Measurements from ENCODE around the gene IGF2BP3.

IGF2BP3 gene

GRCh38 chr7:23422909-23423308 lies 47.4 kb downstream of the IGF2BP3 start:
- H3K4me1 ChIP-seq (ENCODE audit: control insufficient read depth, insufficient read depth, low read depth, low read length), result no peaks in the 10 kb centered on the region

DNA sequence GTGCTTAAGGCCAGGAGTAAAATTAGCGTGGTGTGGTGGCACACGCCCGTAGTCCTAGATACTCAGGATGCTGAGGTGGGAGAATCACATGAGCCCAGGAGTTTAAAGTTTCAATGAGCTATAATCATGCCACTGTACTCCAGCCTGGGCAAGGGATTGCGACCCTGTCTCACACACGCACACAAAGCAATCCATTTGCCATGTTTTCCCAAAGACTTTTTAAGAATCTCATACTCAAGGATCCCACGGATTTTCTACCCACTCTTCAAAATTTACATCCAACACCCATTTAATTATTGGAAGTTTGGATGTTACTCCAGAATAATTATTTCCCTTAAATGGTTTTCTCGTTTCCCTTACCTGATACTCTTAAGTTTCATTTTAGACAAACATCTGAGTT lies 47.9 kb downstream of the IGF2BP3 start:
- Histone ChIP-seq H2BK15ac (ENCODE audit: low read depth, poor library complexity, severe bottlenecking) (no peak overlapping the region), H3K14ac (ENCODE audit: low read length in 2 of 2) (no peak overlapping the region), H3K27me3 (ENCODE audit: control insufficient read depth in 1 of 2, insufficient read depth in 1 of 2, low read length in 2 of 2) (no peaks in the 10 kb centered on the region), H2BK120ac (ENCODE audit: low read depth, low read length) (no peak overlapping the region), H4K8ac (ENCODE audit: low read length) (peak overlapping the region; percentile 72), H4K91ac (ENCODE audit: low read length) (no peak overlapping the region), H3K9ac (ENCODE audit: low read length) (no peak overlapping the region), H3K4me3 (ENCODE audit: insufficient read depth in 1 of 2, low read depth in 1 of 2, low read length in 2 of 2) (no peak overlapping the region), H3K4me2 (ENCODE audit: low read length, poor library complexity, severe bottlenecking) (no peak overlapping the region), H3K4ac (ENCODE audit: low read depth in 1 of 2, low read length in 2 of 2) (no peak overlapping the region), H3K79me1 (replicated peaks; ENCODE audit: low read length, poor library complexity, severe bottlenecking) (peaks cover 10% of the 10 kb centered on the region), H2BK5ac (ENCODE audit: low read depth, low read length, poor library complexity, severe bottlenecking) (no peak overlapping the region), H3K23ac (ENCODE audit: low read length in 2 of 2) (no peak overlapping the region), H3K9me3 (ENCODE audit: control insufficient read depth, low read length) (no peaks in the 10 kb centered on the region), H2BK12ac (ENCODE audit: low read length in 2 of 2) (peak overlapping the region in 1 of 2 experiments; percentile 31), H2AK5ac (ENCODE audit: low read length, severe bottlenecking) (no peak overlapping the region), H3K4me1 (ENCODE audit: control insufficient read depth, insufficient read depth, low read depth, low read length) (no peaks in the 10 kb centered on the region), H2AFZ (ENCODE audit: low read depth, low read length) (no peak overlapping the region), H3K18ac (ENCODE audit: low read depth in 1 of 2, low read length in 2 of 2) (no peak overlapping the region), H3K36me3 (ENCODE audit: control insufficient read depth in 1 of 2, insufficient read depth in 2 of 2, low read depth in 1 of 2, low read length in 2 of 2) (no peaks in the 10 kb centered on the region), H3K27ac (ENCODE audit: low read length, poor library complexity, severe bottlenecking) (no peak overlapping the region)
- WGBS, result 90% methylated on average over 5 of the region's 7 CpGs
- no peak for DNase-seq

More at GRCh38 chr7:23422909-23423308, 47.4 kb downstream of the IGF2BP3 start:
- no peak for DNase-seq
- Histone ChIP-seq H4K91ac (ENCODE audit: low read length) (no peak overlapping the region), H3K9ac (ENCODE audit: low read length) (no peak overlapping the region), H2BK12ac (ENCODE audit: low read length in 2 of 2) (no peak overlapping the region), H2BK15ac (ENCODE audit: low read depth, poor library complexity, severe bottlenecking) (no peak overlapping the region), H3K36me3 (ENCODE audit: control insufficient read depth in 1 of 2, insufficient read depth in 2 of 2, low read depth in 1 of 2, low read length in 2 of 2) (no peaks in the 10 kb centered on the region), H2BK120ac (ENCODE audit: low read depth, low read length) (no peak overlapping the region), H3K4ac (ENCODE audit: low read depth in 1 of 2, low read length in 2 of 2) (no peak overlapping the region), H3K18ac (ENCODE audit: low read depth in 1 of 2, low read length in 2 of 2) (no peak overlapping the region), H3K14ac (ENCODE audit: low read length in 2 of 2) (no peak overlapping the region), H3K4me2 (ENCODE audit: low read length, poor library complexity, severe bottlenecking) (no peak overlapping the region), H3K9me3 (ENCODE audit: control insufficient read depth, low read length) (no peaks in the 10 kb centered on the region), H2AFZ (ENCODE audit: low read depth, low read length) (no peak overlapping the region), H3K27me3 (ENCODE audit: control insufficient read depth in 1 of 2, insufficient read depth in 1 of 2, low read length in 2 of 2) (no peaks in the 10 kb centered on the region), H3K79me1 (replicated peaks; ENCODE audit: low read length, poor library complexity, severe bottlenecking) (peaks cover 10% of the 10 kb centered on the region), H4K8ac (ENCODE audit: low read length) (peak overlapping the region; percentile 69), H2AK5ac (ENCODE audit: low read length, severe bottlenecking) (no peak overlapping the region), H3K4me3 (ENCODE audit: insufficient read depth in 1 of 2, low read depth in 1 of 2, low read length in 2 of 2) (no peak overlapping the region), H3K27ac (ENCODE audit: low read length, poor library complexity, severe bottlenecking) (no peak overlapping the region), H2BK5ac (ENCODE audit: low read depth, low read length, poor library complexity, severe bottlenecking) (no peak overlapping the region), H3K23ac (ENCODE audit: low read length in 2 of 2) (no peak overlapping the region)
- WGBS, result 92% methylated on average over 10 of the region's 10 CpGs

DNA sequence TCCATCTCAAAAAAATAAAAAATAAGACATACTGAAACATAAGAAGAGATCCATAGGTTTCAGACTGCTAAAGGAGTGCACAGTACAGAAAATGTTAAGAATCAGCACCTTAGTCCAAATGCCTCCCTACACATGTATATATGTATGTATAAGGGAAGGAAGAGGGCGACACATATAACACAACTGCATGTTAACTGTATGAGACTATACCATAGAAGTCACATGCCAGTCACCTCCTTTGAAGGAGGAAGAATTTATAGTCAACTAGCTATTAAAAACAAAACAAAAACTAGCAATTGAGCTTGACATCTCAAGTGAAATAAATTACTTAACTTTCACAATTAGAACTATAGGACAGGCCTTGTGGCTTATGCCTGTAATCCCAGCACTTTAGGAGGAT lies 50.4 kb downstream of the IGF2BP3 start:
- Histone ChIP-seq H3K4ac (ENCODE audit: low read depth in 1 of 2, low read length in 2 of 2) (no peak overlapping the region), H2BK5ac (ENCODE audit: low read depth, low read length, poor library complexity, severe bottlenecking) (no peak overlapping the region), H3K14ac (ENCODE audit: low read length in 2 of 2) (no peak overlapping the region), H3K18ac (ENCODE audit: low read depth in 1 of 2, low read length in 2 of 2) (no peak overlapping the region), H3K27ac (ENCODE audit: low read length, poor library complexity, severe bottlenecking) (no peak overlapping the region), H4K91ac (ENCODE audit: low read length) (no peak overlapping the region), H2AFZ (ENCODE audit: low read depth, low read length) (no peak overlapping the region), H2BK120ac (ENCODE audit: low read depth, low read length) (no peak overlapping the region), H3K36me3 (ENCODE audit: control insufficient read depth in 1 of 2, insufficient read depth in 2 of 2, low read depth in 1 of 2, low read length in 2 of 2) (peaks cover 3 to 9% of the 10 kb centered on the region in 2 experiments), H3K4me1 (ENCODE audit: control insufficient read depth, insufficient read depth, low read depth, low read length) (peaks cover 4% of the 10 kb centered on the region), H3K23ac (ENCODE audit: low read length in 2 of 2) (no peak overlapping the region), H3K4me2 (ENCODE audit: low read length, poor library complexity, severe bottlenecking) (no peak overlapping the region), H3K9me3 (ENCODE audit: control insufficient read depth, low read length) (no peaks in the 10 kb centered on the region), H3K4me3 (ENCODE audit: insufficient read depth in 1 of 2, low read depth in 1 of 2, low read length in 2 of 2) (no peak overlapping the region), H2AK5ac (ENCODE audit: low read length, severe bottlenecking) (no peak overlapping the region), H3K9ac (ENCODE audit: low read length) (no peak overlapping the region), H2BK12ac (ENCODE audit: low read length in 2 of 2) (no peak overlapping the region), H3K27me3 (ENCODE audit: control insufficient read depth in 1 of 2, insufficient read depth in 1 of 2, low read length in 2 of 2) (no peaks in the 10 kb centered on the region), H3K79me1 (replicated peaks; ENCODE audit: low read length, poor library complexity, severe bottlenecking) (peaks cover 13% of the 10 kb centered on the region), H4K8ac (ENCODE audit: low read length) (no peak overlapping the region), H2BK15ac (ENCODE audit: low read depth, poor library complexity, severe bottlenecking) (no peak overlapping the region)
- WGBS, result no CpG with 5 or more reads among the region's 1 CpG
- no peak for DNase-seq

GRCh38 chr7:23419160-23419559 lies 51.1 kb downstream of the IGF2BP3 start:
- no peak overlapping the region for H3K4me3 ChIP-seq (ENCODE audit: insufficient read depth in 1 of 2, low read depth in 1 of 2, low read length in 2 of 2)
- no peak overlapping the region for H2AK5ac ChIP-seq (ENCODE audit: low read length, severe bottlenecking)
- peaks cover 10 to 13% of the 10 kb centered on the region in 2 experiments for H3K36me3 ChIP-seq (ENCODE audit: control insufficient read depth in 1 of 2, insufficient read depth in 2 of 2, low read depth in 1 of 2, low read length in 2 of 2)
- no peak overlapping the region for H2BK15ac ChIP-seq (ENCODE audit: low read depth, poor library complexity, severe bottlenecking)
- H2AFZ ChIP-seq (ENCODE audit: low read depth, low read length), result no peak overlapping the region
- H3K9ac ChIP-seq (ENCODE audit: low read length), result no peak overlapping the region
- no peak overlapping the region for H4K8ac ChIP-seq (ENCODE audit: low read length)
- H3K9me3 ChIP-seq (ENCODE audit: control insufficient read depth, low read length), result no peaks in the 10 kb centered on the region
- no peak overlapping the region for H2BK5ac ChIP-seq (ENCODE audit: low read depth, low read length, poor library complexity, severe bottlenecking)
- no peaks in the 10 kb centered on the region for H3K27me3 ChIP-seq (ENCODE audit: control insufficient read depth in 1 of 2, insufficient read depth in 1 of 2, low read length in 2 of 2)
- no peak overlapping the region for H2BK120ac ChIP-seq (ENCODE audit: low read depth, low read length)
- WGBS, result 96% methylated on average over 1 of the region's 3 CpGs
- H3K27ac ChIP-seq (ENCODE audit: low read length, poor library complexity, severe bottlenecking), result no peak overlapping the region
- no peak overlapping the region for H4K91ac ChIP-seq (ENCODE audit: low read length)
- peaks cover 4% of the 10 kb centered on the region for H3K4me1 ChIP-seq (ENCODE audit: control insufficient read depth, insufficient read depth, low read depth, low read length)
- H3K23ac ChIP-seq (ENCODE audit: low read length in 2 of 2), result no peak overlapping the region
- no peak for DNase-seq
- no peak overlapping the region for H3K4me2 ChIP-seq (ENCODE audit: low read length, poor library complexity, severe bottlenecking)
- H3K4ac ChIP-seq (ENCODE audit: low read depth in 1 of 2, low read length in 2 of 2), result no peak overlapping the region
- no peak overlapping the region for H3K14ac ChIP-seq (ENCODE audit: low read length in 2 of 2)
- no peak overlapping the region for H3K18ac ChIP-seq (ENCODE audit: low read depth in 1 of 2, low read length in 2 of 2)
- no peak overlapping the region for H2BK12ac ChIP-seq (ENCODE audit: low read length in 2 of 2)
- peaks cover 15% of the 10 kb centered on the region for H3K79me1 ChIP-seq (replicated peaks; ENCODE audit: low read length, poor library complexity, severe bottlenecking)

Data from mesenchymal stem cell (in vitro differentiated cells and primary cell).